NCI-H69 (cell line): ENCODE results near the gene RBM42.
"Not testable (repeated sequence)": the region's sequence is repeated elsewhere in the genome, so short reads cannot be mapped to it uniquely, and the experiment has no call there.

Experiments
- DNase-seq: peaks from one replicate; lab custom pipeline; 2025; lab: John Stamatoyannopoulos, UW

RBM42 gene

GRCh38 chr19:35650581-35650980 is 21.7 kb downstream of the RBM42 start:
- no peak for DNase-seq

GRCh38 chr19:35654828-35655227 is 26.0 kb downstream of the RBM42 start:
- DNase-seq: not testable (repeated sequence)

GRCh38 chr19:35655600-35655999 is 26.8 kb downstream of the RBM42 start:
- DNase-seq: no peak

GRCh38 chr19:35656700-35657099 is 27.9 kb downstream of the RBM42 start:
- DNase-seq: no peak

- no peak for DNase-seq
Observed at GRCh38 chr19:35657904-35658700, 29.3 kb downstream of the RBM42 start.

- DNase-seq: no peak
Observed at GRCh38 chr19:35661995-35662340, 33.1 kb downstream of the RBM42 start.

GRCh38 chr19:35663981-35664380 is 35.1 kb downstream of the RBM42 start:
- no peak for DNase-seq

- DNase-seq: no peak
Observed at GRCh38 chr19:35665157-35665556, 36.3 kb downstream of the RBM42 start.

GRCh38 chr19:35665604-35666003 is 36.8 kb downstream of the RBM42 start:
- DNase-seq: no peak

- no peak for DNase-seq
Observed at GRCh38 chr19:35666251-35666913, 37.5 kb downstream of the RBM42 start, which contains the start of gene UPK1A. UPK1A (plus strand) TSS chr19:35666517; CDS start chr19:35666813, 296 bp downstream.

- DNase-seq: no peak
Observed at GRCh38 chr19:35669566-35669965, 40.7 kb downstream of the RBM42 start.

GRCh38 chr19:35669974-35670373 is 41.1 kb downstream of the RBM42 start:
- DNase-seq: no peak

GRCh38 chr19:35670686-35671085 is 41.9 kb downstream of the RBM42 start:
- DNase-seq: no peak

GRCh38 chr19:35671818-35672217 is 43.0 kb downstream of the RBM42 start:
- DNase-seq: peak; percentile 48

- DNase-seq: peak; percentile 32
Observed at GRCh38 chr19:35673121-35673804, 44.4 kb downstream of the RBM42 start.

- DNase-seq: peak; percentile 16
Observed at GRCh38 chr19:35675589-35676140, 46.8 kb downstream of the RBM42 start.
